PC-9 (cell line): ENCODE data around the gene FUT6.

ENCODE experiments used
- EZH2 ChIP-seq: fragments of 200-600 bp; sonication (generic); IDR thresholded peaks from 2 replicates; pipeline ENCODE4 v1.8.0; 2017; ENCODE audit warnings: antibody characterized with exemption, low read depth
- TF ChIP-seq, protein P1 (sequence below): fragments of 200-600 bp; sonication (generic); conservative IDR thresholded peaks from 2 replicates; pipeline ENCODE4 v1.6.1; 2017; ENCODE audit warnings: mixed run types, antibody characterized with exemption, mild to moderate bottlenecking, moderate library complexity

DNA sequence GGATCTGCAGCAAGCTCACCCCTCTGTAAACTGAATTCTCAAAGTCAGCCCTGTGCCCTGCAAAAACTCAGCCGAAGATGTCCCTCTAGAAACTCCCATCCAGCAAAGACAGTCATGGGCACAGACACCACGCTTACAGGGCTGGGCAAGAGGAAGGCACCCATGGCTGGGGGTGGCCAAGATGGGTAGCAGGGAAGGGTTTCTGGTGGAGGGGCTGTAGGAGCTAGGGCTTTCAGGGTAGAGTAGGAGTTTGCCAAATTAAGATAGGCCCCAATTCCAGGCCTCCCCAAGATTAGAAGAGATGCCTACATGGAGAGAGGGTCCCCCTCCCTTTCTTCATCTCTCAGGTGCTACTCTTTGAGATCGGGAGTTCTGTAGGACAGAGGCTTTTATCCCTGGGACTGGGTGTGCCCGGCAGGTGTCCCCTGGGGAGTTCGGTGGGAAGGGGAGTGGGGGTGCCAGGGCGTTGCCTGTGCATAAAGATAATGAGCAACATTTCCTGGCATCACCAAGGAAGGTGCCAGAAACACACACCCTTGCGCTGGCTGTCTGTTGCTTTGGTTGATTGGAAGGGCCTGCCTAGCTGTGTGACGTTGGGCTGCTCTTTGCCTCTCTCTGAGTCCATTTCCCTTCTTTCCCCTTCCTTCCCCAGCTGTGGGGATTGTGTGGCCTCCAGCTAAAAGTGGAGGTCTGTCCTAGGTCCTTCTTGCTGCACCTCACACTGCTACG lies 25.2 kb downstream of the FUT6 start:
- TF ChIP-seq, protein P1, sequence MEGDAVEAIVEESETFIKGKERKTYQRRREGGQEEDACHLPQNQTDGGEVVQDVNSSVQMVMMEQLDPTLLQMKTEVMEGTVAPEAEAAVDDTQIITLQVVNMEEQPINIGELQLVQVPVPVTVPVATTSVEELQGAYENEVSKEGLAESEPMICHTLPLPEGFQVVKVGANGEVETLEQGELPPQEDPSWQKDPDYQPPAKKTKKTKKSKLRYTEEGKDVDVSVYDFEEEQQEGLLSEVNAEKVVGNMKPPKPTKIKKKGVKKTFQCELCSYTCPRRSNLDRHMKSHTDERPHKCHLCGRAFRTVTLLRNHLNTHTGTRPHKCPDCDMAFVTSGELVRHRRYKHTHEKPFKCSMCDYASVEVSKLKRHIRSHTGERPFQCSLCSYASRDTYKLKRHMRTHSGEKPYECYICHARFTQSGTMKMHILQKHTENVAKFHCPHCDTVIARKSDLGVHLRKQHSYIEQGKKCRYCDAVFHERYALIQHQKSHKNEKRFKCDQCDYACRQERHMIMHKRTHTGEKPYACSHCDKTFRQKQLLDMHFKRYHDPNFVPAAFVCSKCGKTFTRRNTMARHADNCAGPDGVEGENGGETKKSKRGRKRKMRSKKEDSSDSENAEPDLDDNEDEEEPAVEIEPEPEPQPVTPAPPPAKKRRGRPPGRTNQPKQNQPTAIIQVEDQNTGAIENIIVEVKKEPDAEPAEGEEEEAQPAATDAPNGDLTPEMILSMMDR, result no peak
- no peak for TF ChIP-seq EZH2
